Thyroid gland (tissue), 4 donors: ENCODE measurements around the gene LPCAT1.

Experiments used
- CTCF ChIP-seq, 6 experiments: fragments of 200-600 bp in 3 of 6; fragments of 450-650 bp in 3 of 6; sonication (generic) in 3 of 6; IDR thresholded peaks; one replicate each; pipeline ENCODE4 v1.5.1; 2016 to 2019; ENCODE audit warnings: antibody characterized with exemption in 6 of 6, mild to moderate bottlenecking in 2 of 6, inconsistent platforms in 1 of 6, moderate library complexity in 1 of 6
- POLR2A ChIP-seq, 2 donors: fragments of 450-650 bp; IDR thresholded peaks; one replicate each; pipeline ENCODE4 v1.6.1; 2017; ENCODE audit warnings: antibody characterized with exemption in 2 of 2, mild to moderate bottlenecking in 2 of 2, moderate library complexity in 1 of 2

GRCh38 chr5:1474183-1474839, 49.4 kb downstream of the LPCAT1 start:
- TF ChIP-seq CTCF (IDR thresholded peaks at IDR 0.05) = no peak
- no peak for TF ChIP-seq POLR2A (IDR thresholded peaks at IDR 0.05)
